OCI-LY1 (cell line): ENCODE measurements around the gene LATS2.

Source experiments
- H2AFZ ChIP-seq: fragments of 200-600 bp; sonication (generic), shearing (Covaris generic); 2 replicates; pipeline ENCODE4 v1.6.0; 2014; ENCODE audit warnings: antibody characterized with exemption, mild to moderate bottlenecking, low read length
- H3F3A ChIP-seq: fragments of 200-600 bp; sonication (generic), shearing (Covaris generic); 2 replicates; pipeline ENCODE4 v1.6.0; 2014; ENCODE audit warnings: mild to moderate bottlenecking, antibody characterized with exemption, low read length, moderate library complexity; ENCODE audit not compliant: insufficient read depth
- H3K27ac ChIP-seq: fragments of 200-600 bp; sonication (generic); 2 replicates; pipeline ENCODE4 v1.5.1; 2014; ENCODE audit warnings: low read length, mixed run types, mild to moderate bottlenecking, low read depth; ENCODE audit not compliant: poor library complexity, severe bottlenecking
- H3K27me3 ChIP-seq: fragments of 200-600 bp; sonication (generic); 2 replicates; pipeline ENCODE4 v1.6.0; 2014; ENCODE audit warnings: antibody characterized with exemption, mild to moderate bottlenecking, low read length, moderate library complexity; ENCODE audit not compliant: insufficient read depth
- H3K36me3 ChIP-seq: fragments of 200-600 bp; sonication (generic); 2 replicates; pipeline ENCODE4 v1.6.1; 2014; ENCODE audit warnings: mild to moderate bottlenecking, antibody characterized with exemption, low read length, moderate library complexity, mixed read lengths; ENCODE audit not compliant: insufficient read depth
- H3K4me1 ChIP-seq: fragments of 200-600 bp; sonication (generic); 2 replicates; pipeline ENCODE4 v1.5.1; 2014; ENCODE audit warnings: mild to moderate bottlenecking, low read length, moderate library complexity; ENCODE audit not compliant: insufficient read depth, severe bottlenecking
- H3K4me2 ChIP-seq: fragments of 200-600 bp; sonication (generic), shearing (Covaris generic); 2 replicates; pipeline ENCODE4 v1.6.1; 2014; ENCODE audit warnings: low read length
- H3K4me3 ChIP-seq: fragments of 200-600 bp; sonication (generic); 2 replicates; pipeline ENCODE4 v1.5.1; 2014; ENCODE audit warnings: low read length, low read depth, mild to moderate bottlenecking, mixed read lengths; ENCODE audit not compliant: poor library complexity, severe bottlenecking
- H3K79me2 ChIP-seq: fragments of 200-600 bp; shearing (Covaris generic); 2 replicates; pipeline ENCODE4 v1.6.1; 2016; ENCODE audit warnings: mixed run types, low read length, mixed read lengths; ENCODE audit not compliant: insufficient read depth
- H3K9ac ChIP-seq: fragments of 200-600 bp; sonication (generic), shearing (Covaris generic); 2 replicates; pipeline ENCODE4 v1.6.1; 2014; ENCODE audit warnings: mild to moderate bottlenecking, low read length, mixed read lengths
- H3K9me2 ChIP-seq: fragments of 200-600 bp; sonication (generic), shearing (Covaris generic); 2 replicates; pipeline ENCODE4 v1.6.1; 2014; ENCODE audit warnings: low read depth, mild to moderate bottlenecking, low read length, mixed read lengths
- H3K9me3 ChIP-seq: fragments of 200-600 bp; shearing (Covaris generic); 2 replicates; pipeline ENCODE4 v1.6.1; 2014; ENCODE audit warnings: low read length, mixed read lengths
- H4K20me1 ChIP-seq: fragments of 200-600 bp; sonication (generic), shearing (Covaris generic); 2 replicates; pipeline ENCODE4 v1.6.0; 2016; ENCODE audit warnings: mild to moderate bottlenecking, low read length; ENCODE audit not compliant: insufficient read depth
- CTCF ChIP-seq: fragments of 200-600 bp; sonication (generic), shearing (Covaris generic); IDR thresholded peaks from 2 replicates; pipeline ENCODE4 v1.5.1; 2017; ENCODE audit warnings: mild to moderate bottlenecking, antibody characterized with exemption, low read length, moderate library complexity, mixed read lengths
- EZH2 ChIP-seq: fragments of 200-600 bp; sonication (generic), shearing (Covaris generic); IDR thresholded peaks from 2 replicates; pipeline ENCODE4 v1.8.0; 2017; ENCODE audit warnings: borderline replicate concordance, mixed run types, mild to moderate bottlenecking, antibody characterized with exemption, low read length, moderate library complexity, mixed read lengths

Gene LATS2

GRCh38 chr13:21020581-21020980 is 40.8 kb downstream of the LATS2 start:
- no peaks in the 10 kb centered on the region for H3K9me2 ChIP-seq
- no peak overlapping the region for H3K4me3 ChIP-seq
- no peaks in the 10 kb centered on the region for H3K36me3 ChIP-seq
- no peaks in the 10 kb centered on the region for H3K27me3 ChIP-seq
- no peaks in the 10 kb centered on the region for H3K4me1 ChIP-seq
- no peak overlapping the region for H3K27ac ChIP-seq
- H4K20me1 ChIP-seq, result no peaks in the 10 kb centered on the region
- H2AFZ ChIP-seq, result no peak overlapping the region
- no peaks in the 10 kb centered on the region for H3F3A ChIP-seq
- no peak overlapping the region for H3K4me2 ChIP-seq
- H3K9ac ChIP-seq, result no peak overlapping the region
- no peaks in the 10 kb centered on the region for H3K9me3 ChIP-seq
- no peaks in the 10 kb centered on the region for H3K79me2 ChIP-seq
- TF ChIP-seq EZH2, result no peak

- H3K9me2 ChIP-seq, result no peaks in the 10 kb centered on the region
- no peak overlapping the region for H3K4me3 ChIP-seq
- no peak overlapping the region for H3K4me2 ChIP-seq
- no peaks in the 10 kb centered on the region for H3K9me3 ChIP-seq
- H2AFZ ChIP-seq, result no peak overlapping the region
- H3K36me3 ChIP-seq, result no peaks in the 10 kb centered on the region
- TF ChIP-seq CTCF (no peak), EZH2 (no peak)
- no peak overlapping the region for H3K9ac ChIP-seq
- H3F3A ChIP-seq, result no peaks in the 10 kb centered on the region
- H3K27me3 ChIP-seq, result no peaks in the 10 kb centered on the region
- no peak overlapping the region for H3K27ac ChIP-seq
- no peaks in the 10 kb centered on the region for H3K4me1 ChIP-seq
- no peaks in the 10 kb centered on the region for H4K20me1 ChIP-seq
- no peaks in the 10 kb centered on the region for H3K79me2 ChIP-seq
Observed at GRCh38 chr13:21020176-21020575, 41.2 kb downstream of the LATS2 start.

DNA sequence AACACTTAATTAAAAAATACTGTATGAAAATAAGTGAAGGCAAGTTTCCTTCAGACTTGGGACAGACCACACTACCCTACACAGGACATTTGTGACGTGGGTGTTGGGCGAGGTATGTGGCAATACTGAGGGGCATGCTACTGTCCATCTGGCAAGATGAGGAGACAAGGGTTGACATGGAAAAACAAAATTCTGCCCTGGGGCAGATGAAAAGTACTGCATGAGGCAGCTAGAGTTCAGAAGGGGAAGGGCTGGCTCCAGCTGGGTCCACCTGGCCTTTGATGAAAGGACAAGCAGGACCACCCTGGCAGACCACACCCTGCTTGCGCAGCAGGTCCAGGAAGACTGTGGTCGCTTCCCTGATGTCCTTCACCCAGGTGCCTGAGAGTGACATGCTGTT is 43.2 kb downstream of the LATS2 start:
- H2AFZ ChIP-seq, result no peak overlapping the region
- H3K36me3 ChIP-seq, result no peaks in the 10 kb centered on the region
- no peaks in the 10 kb centered on the region for H3F3A ChIP-seq
- H3K4me3 ChIP-seq, result no peak overlapping the region
- H3K27me3 ChIP-seq, result no peaks in the 10 kb centered on the region
- H3K27ac ChIP-seq, result no peak overlapping the region
- no peaks in the 10 kb centered on the region for H3K4me1 ChIP-seq
- no peak overlapping the region for H3K4me2 ChIP-seq
- TF ChIP-seq CTCF, result no peak
- no peak for TF ChIP-seq EZH2
- no peaks in the 10 kb centered on the region for H3K79me2 ChIP-seq
- no peaks in the 10 kb centered on the region for H3K9me2 ChIP-seq
- no peaks in the 10 kb centered on the region for H3K9me3 ChIP-seq
- no peak overlapping the region for H3K9ac ChIP-seq
- H4K20me1 ChIP-seq, result no peaks in the 10 kb centered on the region

DNA sequence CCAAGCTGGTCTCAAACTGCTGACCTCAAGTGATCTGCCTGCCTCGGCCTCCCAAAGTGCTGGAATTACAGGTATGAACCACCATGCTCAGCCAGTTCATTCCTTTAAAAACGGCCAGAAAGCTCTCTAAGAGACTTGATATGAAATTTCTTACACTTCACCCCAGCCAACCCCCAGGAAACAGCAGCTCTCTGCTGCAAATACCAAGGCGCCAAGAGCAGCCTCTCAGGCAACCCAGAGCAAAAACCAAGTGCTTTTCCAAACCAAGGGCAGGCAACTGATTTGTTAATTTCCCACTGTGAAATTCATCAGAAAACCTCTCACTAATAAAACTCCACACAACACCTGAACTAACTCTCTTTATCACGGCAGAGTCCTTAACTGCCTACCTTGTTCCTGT is 44.9 kb downstream of the LATS2 start:
- Histone ChIP-seq H3K4me2 (no peak overlapping the region), H4K20me1 (no peaks in the 10 kb centered on the region), H3K9me3 (no peaks in the 10 kb centered on the region), H3K27ac (no peak overlapping the region), H3K79me2 (no peaks in the 10 kb centered on the region), H3K36me3 (no peaks in the 10 kb centered on the region), H3K4me3 (no peak overlapping the region), H2AFZ (no peak overlapping the region), H3K9ac (no peak overlapping the region), H3K9me2 (no peaks in the 10 kb centered on the region), H3K4me1 (no peaks in the 10 kb centered on the region), H3K27me3 (no peaks in the 10 kb centered on the region), H3F3A (no peaks in the 10 kb centered on the region)
- TF ChIP-seq CTCF, result no peak
- no peak for TF ChIP-seq EZH2
